Activated CD4-positive, alpha-beta T cell treated with anti-CD3 and anti-CD28 coated beads, Interleukin-2, amount 50 U/mL, for 16 hours (primary cell): Measurements from ENCODE around the gene LAMA4.

Experiments
- DNase-seq: peaks from one replicate; pipeline ENCODE4 v3.0.0-alpha.2; 2020

LAMA4 gene

DNA sequence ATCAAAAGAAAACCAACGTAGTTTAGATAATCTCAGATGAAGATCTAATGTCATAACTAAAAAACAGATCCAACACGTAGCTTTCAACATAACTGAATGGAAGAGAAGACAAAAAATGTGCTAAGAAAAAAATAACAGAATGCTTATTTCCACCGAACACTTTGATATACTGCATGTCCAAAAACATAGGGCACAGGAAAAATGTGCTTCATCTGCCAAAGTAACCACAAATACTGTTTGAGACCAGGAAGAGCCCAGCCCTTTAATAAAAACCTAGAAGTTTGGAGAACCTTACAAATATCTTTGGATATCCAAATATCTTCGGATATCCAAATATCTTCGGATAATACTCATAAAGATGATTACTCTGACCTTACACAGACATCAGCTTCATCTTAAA lies 19.8 kb downstream of the LAMA4 start:
- no peak for DNase-seq

DNA sequence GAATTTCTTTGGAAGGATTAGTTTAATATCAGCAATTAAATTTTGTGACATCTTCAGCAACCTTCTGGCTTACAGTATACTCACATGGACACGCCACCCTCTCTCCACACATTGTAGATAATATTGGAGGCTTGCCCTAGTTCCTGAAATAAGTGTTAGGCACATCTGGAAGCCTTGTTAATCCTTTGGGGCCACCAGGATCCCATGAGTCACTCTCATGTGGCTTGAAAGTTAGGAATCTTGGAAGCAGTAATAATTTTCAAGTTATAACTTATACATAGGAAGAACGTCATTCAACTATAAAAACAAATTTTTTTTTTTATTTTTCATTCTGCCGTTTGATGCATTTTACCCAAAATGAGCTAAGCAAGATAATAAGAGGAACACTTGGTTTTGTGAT lies 20.5 kb downstream of the LAMA4 start:
- no peak for DNase-seq

DNA sequence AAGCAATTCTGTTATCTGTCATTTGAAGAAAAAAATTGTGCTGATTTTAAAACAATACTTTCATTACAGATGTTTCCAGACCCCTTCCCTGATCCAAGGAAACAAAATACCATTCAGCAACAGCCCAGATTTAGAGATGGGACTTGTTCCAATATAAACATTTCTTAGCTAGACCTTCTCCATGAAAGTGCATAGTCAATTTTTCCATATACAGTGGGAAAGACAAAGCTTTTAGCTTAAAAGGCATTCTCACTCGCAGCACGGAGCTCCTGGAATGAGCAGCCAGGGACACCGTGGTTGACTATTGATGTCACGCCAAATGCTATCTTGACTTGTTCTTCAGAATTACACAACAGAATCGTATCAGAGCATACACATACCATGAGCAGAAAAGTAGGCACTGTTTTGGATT lies 21.5 kb downstream of the LAMA4 start:
- DNase-seq = no peak

DNA sequence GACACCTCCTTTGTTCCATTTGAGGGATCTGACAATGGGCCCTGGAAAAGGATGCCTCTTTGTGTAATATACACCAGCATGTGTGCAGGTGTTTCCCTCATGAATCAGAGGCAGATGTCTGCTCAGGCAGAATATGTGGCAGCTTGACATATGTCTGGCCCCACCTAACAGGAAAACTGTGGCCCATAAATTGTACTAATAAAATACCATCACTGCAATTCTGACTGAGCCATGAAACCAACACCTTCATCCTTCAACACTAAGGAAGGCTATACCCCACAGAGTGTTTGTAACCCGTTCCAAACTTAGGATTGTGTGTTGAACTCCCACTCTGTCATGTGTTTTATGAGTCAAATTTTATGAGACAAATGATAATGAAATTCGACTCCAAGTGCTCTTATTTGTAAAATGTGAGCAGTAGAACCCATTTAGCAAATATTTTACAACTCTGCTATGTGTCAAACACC lies 22.7 kb downstream of the LAMA4 start:
- DNase-seq = no peak

DNA sequence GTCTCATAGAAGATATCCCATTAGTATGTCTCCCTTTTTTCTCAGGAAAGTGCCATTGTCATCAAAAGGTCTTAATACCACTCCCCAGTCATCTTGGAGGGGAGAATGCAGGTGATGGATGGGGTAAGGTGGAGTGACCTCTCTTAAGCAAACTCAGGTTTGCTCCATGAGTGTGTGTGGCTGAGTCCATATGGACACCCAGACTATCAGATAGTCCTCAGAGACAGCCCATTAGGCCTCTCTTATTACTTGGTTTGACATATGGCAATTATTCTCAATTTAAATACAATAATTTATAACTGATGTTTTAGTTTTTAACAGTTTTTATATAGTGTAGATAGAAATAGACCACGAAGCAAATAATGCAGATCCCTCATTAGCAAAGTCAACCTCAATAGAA lies 23.2 kb downstream of the LAMA4 start:
- no peak for DNase-seq

DNA sequence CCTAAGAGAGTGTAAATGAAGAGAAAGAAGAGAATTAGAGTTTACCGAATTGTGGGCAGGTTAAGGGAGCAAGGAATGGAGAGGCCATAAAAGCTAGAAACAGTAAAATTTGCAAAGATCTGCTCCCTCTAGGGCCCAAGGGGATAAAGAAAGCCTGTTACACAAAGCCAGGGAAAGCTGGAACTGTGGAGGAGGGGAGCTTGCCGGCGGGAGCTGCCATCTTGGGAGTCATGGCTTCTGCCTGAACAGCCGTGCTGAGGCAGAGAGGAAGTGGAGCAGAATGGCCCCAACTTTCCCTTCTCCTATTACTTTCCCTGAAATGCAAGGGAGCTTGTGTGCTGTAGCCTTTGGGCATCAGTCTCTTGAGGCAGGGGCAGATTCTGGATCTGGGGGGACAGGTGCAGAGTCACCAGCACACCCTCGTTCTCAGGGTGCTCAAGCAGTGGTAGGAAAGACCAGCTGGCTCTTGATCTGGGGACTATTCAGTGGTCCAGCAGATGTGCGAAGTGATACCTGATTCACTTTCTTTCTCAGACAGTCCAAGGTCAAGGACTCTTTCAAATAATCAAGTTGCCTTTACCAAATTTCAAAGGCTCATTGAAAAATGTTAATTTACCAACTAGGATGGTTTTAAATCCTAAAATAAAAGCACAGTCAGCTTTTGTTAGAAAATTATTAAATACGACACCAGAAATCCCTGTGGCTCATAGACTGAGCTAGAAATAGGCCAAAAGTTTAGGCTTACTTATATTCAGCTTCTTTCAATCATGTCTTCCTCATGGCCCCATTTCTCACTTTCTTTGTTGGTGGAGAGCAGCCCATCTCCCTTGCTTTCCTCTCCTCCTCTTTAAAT lies 25.7 kb downstream of the LAMA4 start:
- DNase-seq = no peak

DNA sequence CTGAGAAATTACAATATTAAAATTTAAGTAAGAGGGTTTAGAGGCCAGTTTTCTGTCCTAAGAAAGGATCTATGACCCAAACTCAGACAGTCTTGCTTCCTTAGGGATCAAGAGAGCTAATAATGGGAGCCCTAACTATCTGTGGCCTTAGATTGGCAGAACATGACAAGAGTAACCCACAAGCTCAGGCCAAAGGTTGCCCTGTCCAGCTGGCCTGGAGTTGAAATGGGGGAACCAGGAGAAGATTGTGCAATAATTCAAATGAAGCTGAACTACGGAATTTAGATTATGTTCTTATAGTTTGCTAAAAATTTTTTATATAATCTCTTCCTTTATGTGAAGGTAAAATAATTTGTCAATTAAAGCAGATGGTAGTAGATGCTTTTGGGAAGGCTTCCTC lies 26.4 kb downstream of the LAMA4 start:
- no peak for DNase-seq

DNA sequence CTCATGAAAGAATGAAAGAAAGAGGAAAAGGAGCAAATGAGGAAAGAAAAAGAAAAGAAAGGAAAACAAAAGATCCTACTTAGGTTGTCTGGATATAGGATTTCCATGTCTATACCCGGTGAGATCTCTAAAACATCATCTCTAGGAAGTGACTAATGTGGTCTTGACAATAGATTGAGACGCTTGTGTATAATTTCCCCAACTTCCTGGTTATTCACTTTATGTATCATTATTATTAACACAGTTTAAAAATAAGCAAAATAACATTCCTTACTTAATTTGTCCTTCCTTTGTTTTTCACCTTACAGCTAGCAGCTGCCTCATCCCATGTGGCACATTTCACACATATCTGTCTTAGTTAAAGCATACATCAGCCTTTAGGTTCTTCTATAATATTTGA lies 27.0 kb downstream of the LAMA4 start:
- no peak for DNase-seq

DNA sequence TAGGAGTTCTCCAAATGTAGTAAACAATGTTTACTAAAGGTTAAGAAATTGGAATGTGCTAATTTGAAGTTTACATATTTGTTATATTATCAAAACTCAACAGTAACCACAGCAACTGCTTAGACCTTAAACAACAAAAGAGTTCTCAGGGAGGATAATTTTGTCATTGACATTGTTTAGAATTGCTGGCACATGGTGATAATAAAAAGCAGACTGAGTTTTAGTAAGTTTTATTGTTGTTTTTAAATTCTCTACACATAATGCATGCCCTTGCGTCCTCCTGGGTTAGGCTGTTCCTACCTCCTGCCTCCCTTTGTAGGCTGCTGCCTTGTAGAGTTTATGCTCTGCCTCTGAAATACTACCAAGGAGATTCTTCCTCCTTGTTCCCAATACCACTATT lies 28.7 kb downstream of the LAMA4 start:
- DNase-seq = no peak

DNA sequence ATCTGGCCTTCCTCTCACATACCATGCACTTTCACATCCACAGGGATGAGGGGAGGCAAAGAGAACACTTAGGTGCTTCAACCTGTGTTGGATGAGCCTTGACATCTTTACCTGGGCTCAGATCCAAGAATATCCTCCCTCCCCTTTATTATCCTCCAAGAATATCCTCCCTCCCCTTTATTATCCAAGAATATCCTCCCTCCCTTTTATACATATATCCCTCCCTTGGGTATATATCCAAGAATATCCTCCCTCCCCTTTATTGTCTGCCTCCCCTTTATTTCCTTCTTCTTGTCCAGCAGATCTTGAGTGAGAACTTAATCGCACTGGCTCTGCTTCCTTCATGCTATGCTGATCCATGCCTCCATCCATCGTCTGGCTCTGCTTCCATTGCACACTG lies 30.3 kb downstream of the LAMA4 start:
- no peak for DNase-seq

DNA sequence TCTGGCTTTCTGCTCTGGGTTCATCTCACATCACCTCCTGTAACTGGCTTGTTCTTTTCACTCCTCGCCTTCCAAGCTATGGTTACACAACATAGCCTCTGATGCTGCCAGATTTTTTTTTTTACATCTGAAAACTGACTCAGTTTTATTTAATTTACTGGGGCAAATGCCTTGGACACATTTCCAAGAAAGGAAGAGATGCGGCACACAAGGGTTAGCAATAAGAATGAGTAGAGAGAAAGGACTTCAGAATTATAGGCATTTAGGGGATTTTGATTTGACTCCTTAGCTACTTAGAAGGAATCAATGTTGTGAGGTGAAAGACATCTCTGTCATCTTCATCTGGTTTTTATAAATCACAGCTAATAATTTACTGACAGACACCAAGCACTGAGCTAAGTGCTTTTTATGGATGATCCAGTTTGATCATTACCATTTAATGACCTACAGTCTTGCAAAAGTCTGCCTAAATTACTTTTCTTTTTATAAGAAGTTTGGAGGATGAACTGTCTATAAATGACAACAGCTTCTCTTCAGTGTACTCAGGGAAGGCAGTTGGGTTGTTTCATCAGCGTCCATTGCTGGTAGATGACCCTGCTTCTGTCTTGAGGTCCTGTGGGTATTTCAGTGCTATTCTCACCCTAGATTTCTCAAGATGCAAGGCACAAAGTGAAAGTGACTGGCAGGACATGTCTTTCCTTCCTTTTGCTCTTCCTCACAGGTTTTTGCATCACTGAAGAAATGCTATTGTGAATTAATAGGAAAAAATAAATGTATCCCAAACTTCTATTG lies 31.1 kb downstream of the LAMA4 start:
- no peak for DNase-seq

DNA sequence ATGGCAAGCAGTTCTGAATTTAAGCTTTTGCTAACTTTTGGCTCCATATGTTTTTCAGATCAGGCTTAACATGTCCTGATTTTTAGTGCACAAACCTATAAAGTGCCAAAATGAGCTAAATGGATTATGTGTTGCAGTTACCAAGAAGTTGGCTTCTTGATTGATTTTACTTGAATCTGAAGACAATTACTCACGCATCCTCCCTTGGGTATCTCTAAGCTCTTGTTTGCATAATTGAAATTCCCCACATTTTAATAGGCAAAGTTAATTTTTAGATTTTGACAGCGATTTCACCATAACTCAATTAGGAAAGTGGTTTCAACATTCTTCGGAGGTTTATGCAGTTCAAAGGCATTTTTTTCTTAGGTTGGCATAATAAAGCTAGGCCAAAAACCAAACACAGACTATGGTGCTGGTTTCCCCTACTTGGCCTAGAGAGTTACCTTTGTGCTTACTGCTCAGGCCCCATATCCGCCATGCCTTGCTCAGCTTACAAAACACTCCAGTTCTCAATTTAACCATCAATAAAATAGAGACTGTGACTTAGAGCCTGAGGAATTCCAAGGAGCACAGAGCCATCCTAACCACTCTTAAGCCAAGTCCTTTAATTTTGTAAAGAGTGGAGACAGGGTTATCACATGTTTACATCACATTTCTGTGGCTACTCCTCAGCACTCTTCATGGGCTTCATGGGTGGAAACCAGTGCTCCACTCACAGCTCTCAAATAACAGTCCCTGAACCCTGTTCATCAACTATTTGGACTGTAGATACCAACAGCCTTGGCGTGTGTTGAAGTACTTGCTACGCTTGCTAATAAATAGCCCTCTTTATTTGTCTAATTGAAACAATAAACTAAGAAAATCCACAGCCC lies 32.1 kb downstream of the LAMA4 start:
- DNase-seq = no peak

DNA sequence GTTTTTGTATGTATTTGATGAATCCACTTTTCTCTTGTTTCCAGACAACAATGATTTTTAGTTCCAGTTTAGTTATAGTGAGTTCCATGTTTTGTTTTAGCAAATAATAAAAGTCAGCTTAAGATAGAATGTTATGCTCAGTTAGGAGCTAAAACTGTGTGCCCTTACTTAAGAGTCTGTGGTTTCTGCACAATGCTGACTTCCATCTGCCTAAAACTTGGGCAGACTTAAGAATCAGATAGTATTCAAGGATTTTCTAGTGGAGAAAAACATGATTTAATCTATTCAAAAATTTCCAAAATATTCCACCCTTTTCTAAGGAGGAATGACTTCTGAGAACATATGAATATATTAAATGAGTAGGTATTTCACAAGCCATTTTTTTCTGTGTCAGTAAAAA lies 32.8 kb downstream of the LAMA4 start:
- no peak for DNase-seq

DNA sequence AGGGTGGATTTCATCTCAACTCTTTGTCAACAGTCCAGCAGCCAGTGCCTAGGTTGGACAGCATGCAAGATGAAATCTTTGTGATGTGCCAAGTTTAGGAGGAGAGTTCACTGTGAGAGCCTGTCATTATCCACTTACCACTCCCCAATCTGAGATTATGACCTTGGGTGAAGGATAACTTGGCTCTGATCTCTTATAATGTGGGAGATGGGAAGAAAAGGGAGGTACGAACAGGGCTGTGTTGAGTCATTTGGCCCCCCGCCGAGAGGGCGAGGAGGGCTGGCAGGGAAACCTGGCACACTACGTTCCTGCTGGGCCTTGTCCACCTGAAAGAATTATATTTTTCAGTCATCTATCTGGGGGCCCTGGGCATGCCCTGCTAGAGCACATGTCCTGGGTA lies 35.8 kb downstream of the LAMA4 start:
- DNase-seq = no peak

DNA sequence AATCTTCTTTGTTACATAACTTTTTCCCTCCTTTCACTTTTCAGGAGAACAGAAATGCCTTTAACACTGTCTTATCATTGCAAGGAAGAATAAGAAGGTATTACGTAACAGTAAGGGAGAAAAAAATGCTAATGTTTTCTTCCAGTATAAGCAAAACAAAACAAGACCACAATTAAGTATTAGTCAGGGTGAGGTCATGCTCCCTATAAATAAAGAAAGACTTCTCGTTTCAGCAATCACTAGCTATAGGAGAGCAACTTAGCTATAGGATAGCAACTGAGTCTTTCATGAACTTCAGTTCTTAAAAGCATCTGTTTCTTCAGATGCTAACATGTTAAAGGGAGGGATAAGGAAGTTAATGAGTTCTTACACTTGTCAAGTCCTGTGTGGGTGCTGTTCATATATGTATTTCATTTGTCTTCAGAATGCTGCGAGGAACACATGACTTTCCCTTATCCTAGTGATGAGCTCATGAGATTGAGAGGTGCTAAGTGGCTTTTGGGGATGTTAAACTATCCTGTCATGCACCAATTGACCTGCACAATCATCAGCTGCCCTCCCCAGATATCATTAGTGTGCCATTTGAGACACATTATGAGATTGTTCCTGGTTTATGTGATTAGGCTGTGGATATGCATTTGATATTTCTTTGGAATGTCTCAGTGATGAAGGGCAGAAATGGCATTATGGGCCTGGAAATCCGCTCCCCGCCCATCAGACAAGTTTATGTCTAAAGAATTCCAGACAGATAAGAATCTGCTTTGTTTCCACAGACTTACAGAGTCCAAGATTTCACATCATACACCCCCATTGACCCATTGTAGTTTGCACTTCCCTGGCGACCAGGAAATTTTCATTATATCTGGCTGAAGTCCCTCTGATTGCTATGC lies 37.5 kb downstream of the LAMA4 start:
- DNase-seq = no peak

DNA sequence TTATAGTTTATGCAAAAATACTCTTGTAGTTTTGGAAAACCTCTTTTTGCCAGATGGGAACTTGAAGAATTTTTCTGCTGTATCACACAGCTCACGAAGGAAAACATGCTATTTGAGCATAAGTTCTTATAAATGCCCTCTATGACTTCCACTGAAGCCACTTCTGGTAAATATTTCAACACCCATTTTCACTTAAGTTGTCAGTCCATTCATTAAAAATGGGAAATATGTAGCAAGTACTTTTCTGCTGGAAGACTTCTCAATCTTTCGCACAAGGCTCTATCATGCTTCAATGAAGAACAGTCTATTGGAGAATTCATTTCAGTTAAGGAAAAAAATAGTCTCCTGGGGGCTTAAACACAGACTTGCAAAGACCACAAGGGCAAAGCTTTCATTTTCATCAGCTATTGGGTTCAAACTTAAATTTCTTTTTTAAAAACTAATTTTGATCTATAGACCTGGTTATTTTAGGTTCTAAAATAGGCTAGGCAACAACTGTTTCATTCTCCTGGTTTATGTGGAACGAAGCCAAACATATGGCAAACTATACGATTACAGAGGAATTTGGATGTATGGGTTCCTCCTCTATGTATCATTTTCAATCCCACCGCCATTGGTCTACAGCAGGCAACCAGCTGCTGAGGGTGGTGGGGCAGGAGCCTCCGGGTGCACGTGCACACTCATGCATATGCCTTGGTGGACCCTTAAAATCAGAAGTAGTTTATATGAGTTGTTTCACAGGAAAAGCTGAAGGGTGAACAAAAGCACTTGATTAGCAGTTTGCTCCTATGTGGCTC lies 38.7 kb downstream of the LAMA4 start:
- DNase-seq = no peak

DNA sequence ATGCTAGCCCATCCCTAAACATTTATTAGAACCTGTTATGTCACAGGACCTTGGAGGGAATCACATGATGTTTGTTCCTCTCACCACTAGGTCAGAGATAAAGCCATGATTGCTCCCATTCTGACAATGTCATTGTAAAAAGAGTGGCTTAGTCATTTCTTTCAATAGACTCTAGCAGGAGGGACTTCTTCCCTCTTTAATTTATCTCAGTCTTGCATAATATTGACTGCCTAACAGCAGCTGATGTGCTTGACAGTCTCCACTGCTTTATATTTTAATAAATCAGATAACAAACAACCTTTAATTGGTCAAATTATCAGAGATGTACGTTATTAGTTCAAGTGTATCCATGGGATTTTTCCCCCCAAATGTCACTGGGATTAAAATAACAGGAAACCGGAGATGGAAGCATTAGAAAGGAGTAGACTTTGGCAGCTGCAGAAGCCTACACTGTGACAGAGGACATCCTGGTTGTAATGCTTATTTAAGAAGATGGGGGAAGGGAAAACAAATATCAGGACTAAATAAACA lies 39.6 kb downstream of the LAMA4 start:
- no peak for DNase-seq

DNA sequence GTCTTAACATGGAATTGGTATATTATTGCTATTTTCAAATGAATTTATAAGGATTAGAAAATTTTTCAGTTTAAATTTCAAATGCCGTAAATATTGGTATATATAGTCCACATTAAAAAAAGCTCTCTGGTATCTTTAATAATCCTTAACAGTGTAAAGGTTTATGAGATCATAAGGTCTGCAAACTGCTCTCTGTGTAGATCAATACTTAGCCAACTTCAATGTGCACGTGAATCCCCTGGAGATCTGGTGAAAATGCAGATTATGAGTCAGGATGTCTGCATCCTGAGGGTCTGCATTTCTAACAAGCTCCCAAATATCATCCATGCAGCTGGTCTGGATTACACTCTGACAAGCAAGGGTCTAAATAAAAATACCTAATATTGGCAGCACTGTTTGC lies 43.5 kb downstream of the LAMA4 start:
- no peak for DNase-seq

DNA sequence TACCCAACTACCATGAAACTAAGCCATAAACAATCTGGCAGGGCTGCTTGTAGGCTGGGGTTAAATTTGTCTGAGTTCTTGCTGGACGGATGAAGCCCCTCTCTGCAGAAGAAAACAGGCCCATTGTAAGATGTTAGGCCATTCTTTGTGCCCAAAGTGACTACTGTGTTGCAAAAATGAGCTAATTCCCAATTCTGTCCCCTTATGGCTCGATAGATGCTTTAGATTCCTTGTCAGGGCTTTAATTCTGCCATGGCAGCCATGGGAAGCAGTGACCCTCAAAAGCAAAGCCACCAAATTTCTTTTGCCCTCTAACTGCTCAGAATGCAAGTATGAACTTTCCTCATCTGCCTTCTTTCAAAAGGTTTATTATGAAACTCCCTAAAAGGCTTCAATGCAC lies 45.2 kb downstream of the LAMA4 start:
- DNase-seq = no peak

DNA sequence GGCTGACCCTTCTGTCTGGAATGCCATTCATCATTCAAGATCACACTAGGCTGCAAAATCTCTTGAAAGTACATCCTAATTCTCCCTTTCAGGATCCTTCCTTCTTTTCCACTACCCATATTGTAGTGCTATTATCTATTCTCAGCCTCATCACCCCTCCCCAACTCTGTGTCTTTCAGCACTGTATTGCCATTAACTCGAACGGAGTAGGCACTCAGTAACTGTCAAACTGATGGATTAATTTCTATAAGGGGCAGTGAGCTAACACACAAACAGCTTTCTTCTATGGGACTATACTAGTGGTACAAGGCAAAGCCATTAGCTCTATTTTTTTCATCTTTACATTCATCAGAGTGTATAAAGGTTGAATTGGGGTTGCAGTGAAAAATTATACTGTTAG lies 46.6 kb downstream of the LAMA4 start:
- no peak for DNase-seq

DNA sequence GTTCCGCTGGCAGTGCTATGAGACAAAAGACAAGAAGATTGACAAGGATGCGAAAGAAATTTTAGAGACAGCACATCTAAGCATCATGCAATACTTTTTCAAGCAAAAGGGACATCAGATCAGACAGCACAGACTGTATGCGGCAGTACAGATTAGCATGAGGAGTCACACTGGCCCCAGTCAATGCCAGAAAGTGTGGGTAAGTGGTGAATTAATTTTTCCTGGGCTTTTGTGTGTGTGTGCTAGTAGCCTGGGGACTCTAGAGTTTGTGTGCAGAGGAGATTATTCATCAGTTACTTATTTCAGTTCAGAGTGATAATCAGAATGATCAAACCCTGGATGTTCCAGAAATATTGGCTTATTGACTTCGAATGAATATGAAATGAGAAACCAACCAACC lies 47.2 kb downstream of the LAMA4 start:
- no peak for DNase-seq
